Measurements from ENCODE around the gene RPL14. TPM values are rescaled to one million over a fixed set of nuclear protein-coding genes. Genes with fewer than 3 reads are reported as not detected.

RPL14 gene
- total and polyA plus RNA-seq, 10 of the 15 experiments (the other 5 are each of a cell fraction or from before 2014, with no cell fraction given), result 530 to 3,008 (median 1,136) TPM

DNA sequence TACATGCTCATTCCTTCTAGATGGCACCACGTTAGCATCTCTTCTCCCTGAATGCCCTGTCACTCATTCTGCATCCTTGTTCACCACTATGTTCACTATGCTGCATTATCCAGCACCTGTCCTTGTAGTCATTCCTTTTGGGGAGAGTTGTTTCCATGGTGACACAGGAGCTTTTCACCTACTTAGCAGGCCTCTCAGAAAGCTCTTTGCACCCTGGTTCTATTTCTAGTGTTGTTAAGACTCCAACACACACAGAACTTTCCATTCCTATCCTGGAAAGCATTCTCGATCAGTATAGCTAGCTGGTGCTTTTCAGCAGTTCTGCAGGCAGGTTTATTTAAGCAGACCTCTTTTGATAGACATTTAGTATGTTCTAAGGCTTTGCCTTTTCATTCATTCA, 6.7 kb upstream of the RPL14 start:
- BruUV-seq (replicated peaks), result no TSS peak
- TF ChIP-seq BRCA1 (IDR thresholded peaks at IDR 0.05; ENCODE audit: low read depth, low read length), result no peak
- TF ChIP-seq ASH2L (IDR thresholded peaks at IDR 0.05; ENCODE audit: borderline replicate concordance, low read depth), result no peak
- no peak for TF ChIP-seq SUZ12 (IDR thresholded peaks at IDR 0.05; ENCODE audit: unreplicated experiment)
- TF ChIP-seq CHD1 (IDR thresholded peaks at IDR 0.05; ENCODE audit: low read depth, low read length), result no peak
- TF ChIP-seq RELA (IDR thresholded peaks at IDR 0.05; ENCODE audit: borderline replicate concordance, partially characterized antibody), result no peak
- TF ChIP-seq MEF2B (IDR thresholded peaks at IDR 0.05; ENCODE audit: partially characterized antibody, poor library complexity, severe bottlenecking), result no peak
- TF ChIP-seq NR2C1 (IDR thresholded peaks at IDR 0.05), result no peak
- no peak for TF ChIP-seq SPI1 (IDR thresholded peaks at IDR 0.05; ENCODE audit: borderline replicate concordance, insufficient read depth, low read depth, low read length)
- TF ChIP-seq, protein P1, sequence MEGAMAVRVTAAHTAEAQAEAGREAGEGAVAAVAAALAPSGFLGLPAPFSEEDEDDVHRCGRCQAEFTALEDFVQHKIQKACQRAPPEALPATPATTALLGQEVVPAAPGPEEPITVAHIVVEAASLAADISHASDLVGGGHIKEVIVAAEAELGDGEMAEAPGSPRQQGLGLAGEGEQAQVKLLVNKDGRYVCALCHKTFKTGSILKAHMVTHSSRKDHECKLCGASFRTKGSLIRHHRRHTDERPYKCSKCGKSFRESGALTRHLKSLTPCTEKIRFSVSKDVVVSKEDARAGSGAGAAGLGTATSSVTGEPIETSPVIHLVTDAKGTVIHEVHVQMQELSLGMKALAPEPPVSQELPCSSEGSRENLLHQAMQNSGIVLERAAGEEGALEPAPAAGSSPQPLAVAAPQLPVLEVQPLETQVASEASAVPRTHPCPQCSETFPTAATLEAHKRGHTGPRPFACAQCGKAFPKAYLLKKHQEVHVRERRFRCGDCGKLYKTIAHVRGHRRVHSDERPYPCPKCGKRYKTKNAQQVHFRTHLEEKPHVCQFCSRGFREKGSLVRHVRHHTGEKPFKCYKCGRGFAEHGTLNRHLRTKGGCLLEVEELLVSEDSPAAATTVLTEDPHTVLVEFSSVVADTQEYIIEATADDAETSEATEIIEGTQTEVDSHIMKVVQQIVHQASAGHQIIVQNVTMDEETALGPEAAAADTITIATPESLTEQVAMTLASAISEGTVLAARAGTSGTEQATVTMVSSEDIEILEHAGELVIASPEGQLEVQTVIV (IDR thresholded peaks at IDR 0.05; ENCODE audit: borderline replicate concordance, partially characterized antibody), result no peak
- no peak for TF ChIP-seq ZSCAN29 (IDR thresholded peaks at IDR 0.05)
- TF ChIP-seq GATAD2B (conservative IDR thresholded peaks at IDR 0.05; ENCODE audit: low read depth), result no peak
- no peak for TF ChIP-seq POU2F2 (IDR thresholded peaks at IDR 0.05; ENCODE audit: borderline replicate concordance, low read depth, low read length)
- TF ChIP-seq, protein P2, sequence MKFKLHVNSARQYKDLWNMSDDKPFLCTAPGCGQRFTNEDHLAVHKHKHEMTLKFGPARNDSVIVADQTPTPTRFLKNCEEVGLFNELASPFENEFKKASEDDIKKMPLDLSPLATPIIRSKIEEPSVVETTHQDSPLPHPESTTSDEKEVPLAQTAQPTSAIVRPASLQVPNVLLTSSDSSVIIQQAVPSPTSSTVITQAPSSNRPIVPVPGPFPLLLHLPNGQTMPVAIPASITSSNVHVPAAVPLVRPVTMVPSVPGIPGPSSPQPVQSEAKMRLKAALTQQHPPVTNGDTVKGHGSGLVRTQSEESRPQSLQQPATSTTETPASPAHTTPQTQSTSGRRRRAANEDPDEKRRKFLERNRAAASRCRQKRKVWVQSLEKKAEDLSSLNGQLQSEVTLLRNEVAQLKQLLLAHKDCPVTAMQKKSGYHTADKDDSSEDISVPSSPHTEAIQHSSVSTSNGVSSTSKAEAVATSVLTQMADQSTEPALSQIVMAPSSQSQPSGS (IDR thresholded peaks at IDR 0.05; ENCODE audit: low read length), result no peak
- TF ChIP-seq IKZF2 (IDR thresholded peaks at IDR 0.05), result no peak
- TF ChIP-seq WRNIP1 (IDR thresholded peaks at IDR 0.05; ENCODE audit: borderline replicate concordance, low read depth, low read length), result no peak
- no peak for TF ChIP-seq POLR2AphosphoS2 (IDR thresholded peaks at IDR 0.05; ENCODE audit: low read depth, low read length)
- no peak for TF ChIP-seq PML (IDR thresholded peaks at IDR 0.05; ENCODE audit: low read length)
- Histone ChIP-seq H3K4me2 (ENCODE audit: control insufficient read depth, insufficient read depth) (no peak overlapping the region), H3K4me3 (no peak overlapping the region), H3K9ac (ENCODE audit: control insufficient read depth, insufficient read depth, low read length) (no peak overlapping the region), H3K36me3 (ENCODE audit: control insufficient read depth in 2 of 2, insufficient read depth in 2 of 2, low read length in 1 of 2) (no peaks in the 10 kb centered on the region), H2AFZ (ENCODE audit: control insufficient read depth, low read depth, low read length) (no peak overlapping the region), H3K79me2 (ENCODE audit: control insufficient read depth, insufficient read depth, low read length) (no peaks in the 10 kb centered on the region), H3K27ac (ENCODE audit: control insufficient read depth, insufficient read depth) (no peak overlapping the region), H3K9me3 (replicated peaks; ENCODE audit: control insufficient read depth, insufficient read depth, low read length) (no peaks in the 10 kb centered on the region), H3K4me1 (ENCODE audit: control insufficient read depth, insufficient read depth, low read length) (no peaks in the 10 kb centered on the region), H3K27me3 (replicated peaks in 1 of 2; ENCODE audit: control insufficient read depth in 2 of 2, insufficient read depth in 2 of 2, low read length in 1 of 2) (no peaks in the 10 kb centered on the region), H4K20me1 (ENCODE audit: control insufficient read depth, insufficient read depth) (no peaks in the 10 kb centered on the region)
- ChIA-PET RAD21 (ENCODE audit: unreplicated experiment) (no interaction called here), CTCF (no interaction called here), SMC1A (ENCODE audit: uncharacterized antibody, unreplicated experiment) (no interaction called here), POLR2A (interaction anchor here (0.6 kb wide), 1 partner anchor 25 kb away, joined by 3 read pairs; no protein-coding TSS in a partner anchor)
- intact Hi-C loops (cut with micrococcal nuclease; ENCODE audit: unreplicated experiment), result loop anchor here (5.0 to 10.0 kb wide), 3 partner anchors 77 to 256 kb away; no protein-coding TSS in a partner anchor
- DNase-seq (ENCODE audit: low read depth, low spot score) (no peak), ATAC-seq (no peak), FAIRE-seq (no peak)
- in situ Hi-C loops (cut with MboI), result no loop called here
- 50% methylated on average over 2 of the region's 2 CpGs for WGBS (ENCODE audit: insufficient coverage, insufficient replicate concordance, low lambda C conversion rate, missing lambda C conversion rate)

All from GM12878 (cell line).